ENCODE measurements around the gene EEF1AKMT2.

The EEF1AKMT2 gene

DNA sequence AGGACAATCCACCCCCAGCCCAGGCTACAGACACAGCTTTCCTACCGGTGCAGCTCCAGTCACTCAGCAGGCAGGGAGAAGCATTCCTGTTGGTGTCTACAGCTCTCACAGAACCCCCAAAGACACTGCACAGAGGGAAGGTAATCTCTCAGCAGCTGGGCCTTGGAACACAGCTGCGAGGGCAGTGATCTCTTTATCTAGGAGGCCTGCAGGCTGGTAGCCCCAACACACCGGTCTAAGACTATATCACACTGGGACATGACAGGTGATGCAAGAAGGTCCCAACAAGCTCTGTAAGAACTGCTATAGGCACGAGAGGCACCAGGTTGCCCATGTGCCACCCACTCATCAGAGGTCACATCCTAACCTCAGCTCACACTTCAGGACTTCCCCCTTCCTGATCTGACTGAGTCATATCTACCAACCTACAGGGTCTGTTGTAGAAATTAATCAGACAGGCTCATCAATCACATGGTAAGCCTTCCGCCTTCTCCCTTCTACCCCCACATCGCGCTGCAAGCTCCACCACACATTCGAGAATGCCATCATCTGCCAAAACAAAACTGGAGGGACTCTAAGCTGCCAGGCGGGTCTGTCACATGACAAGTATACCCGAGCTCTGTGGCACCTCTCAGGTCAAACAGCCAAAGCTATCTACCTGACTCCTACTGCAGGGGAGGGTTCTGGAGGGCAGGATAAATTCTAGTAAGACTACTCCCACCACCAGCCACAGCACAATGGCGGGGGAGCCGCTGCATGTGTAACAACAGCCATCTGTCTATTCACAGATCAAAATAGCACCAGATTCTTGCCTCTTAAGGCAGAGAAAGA lies 73.6 kb downstream of the EEF1AKMT2 start:
- peak; percentile 98 for DNase-seq

DNA sequence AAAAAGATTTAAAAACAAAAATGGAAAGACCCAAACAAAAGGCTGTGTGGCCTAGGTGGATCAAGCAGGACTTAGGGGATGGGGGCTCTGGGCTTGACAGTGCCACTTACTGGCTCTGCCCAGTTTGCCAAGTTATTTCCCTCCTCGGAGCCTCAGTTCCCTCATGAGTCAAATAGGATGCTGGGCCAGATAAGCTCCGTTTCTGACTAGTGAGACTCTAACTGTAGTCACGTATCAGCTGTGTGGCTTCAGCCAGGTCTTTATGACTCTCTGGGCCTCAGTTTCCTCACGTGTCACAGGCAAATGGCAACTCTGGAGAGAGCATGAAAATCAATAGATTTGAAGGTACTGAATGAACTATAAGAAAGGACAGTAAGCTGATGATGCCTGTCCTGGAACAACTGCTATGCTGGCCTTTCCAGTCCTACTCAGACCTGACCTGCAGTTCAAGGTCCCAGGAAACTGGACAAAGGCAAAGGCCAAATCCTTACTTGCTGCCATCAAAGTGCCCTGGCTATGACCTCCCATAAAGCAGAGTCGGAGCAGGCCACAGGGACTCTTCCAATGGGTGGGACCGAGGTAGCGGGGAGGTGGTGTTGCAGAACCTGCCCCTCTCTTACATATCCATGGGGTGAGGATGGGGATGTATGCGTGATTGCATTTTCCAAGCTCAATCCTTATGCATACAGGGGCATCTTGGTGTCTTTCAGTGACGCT lies 74.5 kb downstream of the EEF1AKMT2 start:
- no peak for DNase-seq

GRCh38 chr10:124716369-124716768 lies 75.3 kb downstream of the EEF1AKMT2 start:
- DNase-seq, result no peak

DNA sequence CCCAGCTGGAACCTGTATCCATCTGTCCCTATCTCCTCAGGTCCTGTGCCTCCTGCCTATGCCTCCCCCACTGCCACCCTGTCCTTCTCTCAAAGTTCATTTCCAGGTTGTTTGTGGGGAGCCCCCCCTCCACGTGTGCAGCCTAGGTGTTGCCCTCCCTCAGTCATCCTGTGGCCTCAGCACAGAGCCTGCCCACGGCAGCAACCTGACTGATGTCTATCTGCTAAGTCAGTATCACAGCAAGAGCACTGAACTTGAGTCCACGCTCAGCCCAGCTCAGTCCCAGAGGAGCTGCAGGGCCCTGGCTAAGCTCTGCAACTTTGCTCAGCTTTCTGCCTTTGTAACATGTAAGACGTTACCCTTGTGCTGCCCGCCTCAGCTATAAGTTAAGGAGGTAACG lies 76.2 kb downstream of the EEF1AKMT2 start:
- no peak for DNase-seq

GRCh38 chr10:124713679-124714255 lies 77.9 kb downstream of the EEF1AKMT2 start:
- no peak for DNase-seq

DNA sequence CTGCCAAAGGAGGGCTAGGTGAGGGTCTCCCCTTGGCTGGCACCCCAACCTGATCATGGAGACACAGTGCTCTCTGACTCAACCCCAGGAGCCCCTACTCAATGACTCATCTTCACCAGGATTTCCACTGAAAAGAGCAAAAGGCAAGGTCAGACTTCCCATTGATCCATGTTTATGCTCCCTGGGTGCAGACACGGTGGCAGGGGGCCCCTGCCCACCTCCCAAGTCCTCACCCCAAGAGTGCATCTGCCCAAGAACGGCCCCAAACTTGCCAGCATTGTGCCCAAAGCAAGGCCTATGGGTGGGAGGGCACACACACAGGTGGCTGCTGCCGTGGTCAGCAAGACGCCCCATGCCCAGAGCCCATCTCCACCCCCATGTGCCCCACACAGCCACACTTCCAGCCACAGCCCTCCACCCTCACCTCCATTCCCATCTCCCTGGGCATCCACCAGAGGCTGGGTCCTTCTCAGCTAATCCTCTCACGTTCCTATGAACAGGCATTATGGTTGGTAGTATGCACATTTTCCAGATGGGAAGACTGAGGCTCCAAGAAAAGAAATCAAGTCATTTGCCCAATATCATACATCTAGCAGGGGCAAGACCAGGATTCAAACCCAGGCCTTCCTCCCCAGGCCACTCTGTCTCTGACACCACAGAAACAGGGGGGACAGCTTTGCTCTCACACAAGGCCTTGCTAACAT lies 78.8 kb downstream of the EEF1AKMT2 start:
- DNase-seq, result no peak

GRCh38 chr10:124711145-124711544 lies 80.5 kb downstream of the EEF1AKMT2 start:
- DNase-seq, result no peak

DNA sequence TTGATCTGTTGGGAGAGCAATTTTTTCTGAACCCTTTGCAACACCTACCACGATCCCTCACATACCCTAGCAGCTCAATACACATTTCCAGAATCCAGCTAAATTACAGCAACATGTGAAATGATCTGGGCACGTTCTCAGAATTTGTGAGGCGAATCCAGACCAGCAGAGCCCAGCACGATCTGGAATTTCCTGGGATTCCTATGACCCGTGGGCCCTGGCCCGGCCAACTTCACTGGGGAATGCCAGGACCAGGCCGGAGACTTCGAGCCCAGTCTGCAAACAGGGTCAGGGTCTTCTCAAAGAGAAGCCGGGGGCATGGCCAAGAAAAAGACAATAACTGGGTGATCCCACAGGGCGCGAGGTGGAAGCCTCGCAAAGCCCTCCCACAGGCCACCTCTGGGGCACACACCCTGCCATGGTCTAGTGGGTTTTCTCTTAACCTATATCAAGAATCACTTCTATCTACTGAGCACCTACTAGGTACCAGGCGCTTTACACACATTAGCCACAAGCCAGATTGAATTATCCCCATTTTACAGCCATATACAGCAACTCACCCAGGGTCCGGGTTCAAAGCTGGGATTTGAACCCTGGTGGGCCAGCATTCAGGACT lies 81.3 kb downstream of the EEF1AKMT2 start:
- DNase-seq, result no peak

DNA sequence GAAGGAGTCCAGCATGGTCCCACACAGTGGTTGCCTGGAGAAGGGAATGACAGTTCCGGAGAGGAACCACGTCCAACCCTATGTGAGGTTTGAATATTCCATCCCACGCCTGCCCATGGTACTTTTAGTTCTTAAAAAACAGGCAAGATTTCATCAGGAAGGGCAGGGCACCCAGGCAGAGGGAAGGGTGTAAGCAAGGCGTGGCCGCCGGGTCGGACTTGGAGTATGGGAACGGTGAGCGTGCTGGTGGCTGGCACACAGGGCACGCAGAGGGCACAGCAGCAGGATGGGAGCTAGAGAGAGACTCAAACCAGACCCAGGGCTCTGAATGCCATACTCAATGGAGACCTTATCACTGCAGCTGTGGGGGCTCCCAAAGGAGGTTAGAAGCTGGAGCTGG lies 81.8 kb downstream of the EEF1AKMT2 start:
- DNase-seq, result no peak

DNA sequence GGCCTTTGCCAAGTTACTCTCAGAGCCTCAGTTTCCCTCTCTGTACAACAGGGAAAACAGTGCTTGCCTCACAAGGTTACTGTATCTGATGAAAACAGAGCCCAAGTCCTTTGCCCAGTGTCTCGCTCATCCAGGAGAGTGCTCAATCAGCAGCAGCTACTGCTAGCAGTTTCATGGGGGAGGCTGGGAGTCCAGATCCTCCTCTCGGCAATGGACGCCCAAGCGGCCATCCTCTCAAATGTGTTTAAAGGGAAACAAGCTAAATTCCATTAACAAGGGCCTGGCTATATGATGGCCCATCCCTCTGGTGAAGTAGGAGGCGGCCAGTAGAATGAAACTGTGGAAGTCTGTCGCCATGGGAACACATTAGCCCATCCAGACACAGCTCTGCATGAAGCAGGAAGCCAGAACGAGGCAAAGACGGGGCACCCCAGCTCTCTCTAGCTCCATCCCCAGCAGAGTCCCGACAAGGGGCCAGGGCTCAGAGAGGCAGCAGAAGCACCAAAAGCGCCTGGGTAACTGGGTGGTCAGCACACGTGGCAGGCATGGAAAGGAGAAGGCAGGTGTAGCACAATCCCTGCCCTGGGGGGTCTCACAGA lies 82.7 kb downstream of the EEF1AKMT2 start:
- DNase-seq, result no peak

- DNase-seq, result no peak
Measured at GRCh38 chr10:124708246-124708779, 83.4 kb downstream of the EEF1AKMT2 start.
